HL-60/S4 treated with retinoic acid at 250 ng/mL for 4 days and 3 days (cell line): ENCODE measurements around the gene TSPEAR.
"Not testable (repeated sequence)": the region's sequence is repeated elsewhere in the genome, so short reads cannot be mapped to it uniquely, and the experiment has no call there.

Experiments used
- in situ Hi-C: fragments of 300-500 bp; cut with MboI; formaldehyde crosslinking; loops from 2 replicates; pipeline ENCODE4 v1.7.0; 2022; ENCODE audit warnings: low sequenced_read_pairs

TSPEAR gene

GRCh38 chr21:44483288-44484237 is 227.8 kb downstream of the TSPEAR start:
- in situ Hi-C loops, result no loop called here

GRCh38 chr21:44482581-44483287 is 228.6 kb downstream of the TSPEAR start:
- in situ Hi-C loops, result no loop called here

- in situ Hi-C loops, result no loop called here
Observed at GRCh38 chr21:44480200-44481053, 230.9 kb downstream of the TSPEAR start.

DNA sequence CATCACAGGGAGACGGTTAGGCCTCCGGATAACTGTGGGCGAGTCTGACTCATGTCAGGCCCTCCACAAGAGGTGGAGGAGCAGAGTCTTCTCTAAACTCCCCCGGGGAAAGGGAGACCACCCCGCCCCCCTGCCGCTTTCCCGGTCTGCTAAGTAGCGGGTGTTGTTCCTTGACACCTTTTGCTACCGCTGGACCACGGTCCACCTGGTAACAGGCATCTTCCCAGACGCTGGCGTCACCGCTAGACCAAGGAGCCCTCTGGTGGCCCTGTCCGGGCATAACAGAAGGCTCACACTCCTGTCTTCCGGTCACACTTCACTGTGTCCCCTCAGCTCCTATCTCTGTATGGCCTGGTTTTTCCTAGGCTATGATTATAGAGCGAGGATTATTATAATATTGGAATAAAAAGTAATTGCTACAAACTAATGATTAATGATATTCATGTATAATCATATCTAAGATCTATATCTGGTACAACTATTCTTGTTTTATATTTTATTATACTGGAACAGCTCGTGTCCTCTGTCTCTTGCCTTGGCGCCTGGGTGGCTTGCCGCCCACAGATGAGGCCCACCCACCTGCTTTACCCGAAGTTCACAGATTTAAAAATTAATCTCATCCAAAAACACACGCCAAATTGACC is 231.7 kb downstream of the TSPEAR start:
- in situ Hi-C loops, result not testable (repeated sequence)

DNA sequence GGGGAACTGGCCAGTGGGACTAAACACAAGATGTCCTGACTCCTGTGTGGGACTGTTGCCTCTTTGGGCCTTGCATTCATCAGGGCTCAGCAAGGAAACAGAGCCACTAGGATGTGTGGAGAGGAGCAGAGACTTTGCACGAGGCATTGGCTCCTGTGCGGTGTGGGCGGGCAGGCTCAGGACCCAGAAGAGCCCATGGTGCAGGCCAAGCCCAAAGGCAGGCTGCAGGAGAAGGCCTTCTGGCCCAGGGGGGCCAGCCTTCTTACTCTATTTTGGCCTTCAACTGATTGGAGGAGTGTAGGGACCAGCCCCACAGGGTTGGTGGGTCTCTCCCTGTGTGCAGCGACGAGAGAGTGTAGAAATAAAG is 232.6 kb downstream of the TSPEAR start:
- in situ Hi-C loops, result no loop called here

GRCh38 chr21:44478124-44478800 is 233.1 kb downstream of the TSPEAR start:
- in situ Hi-C loops, result no loop called here

DNA sequence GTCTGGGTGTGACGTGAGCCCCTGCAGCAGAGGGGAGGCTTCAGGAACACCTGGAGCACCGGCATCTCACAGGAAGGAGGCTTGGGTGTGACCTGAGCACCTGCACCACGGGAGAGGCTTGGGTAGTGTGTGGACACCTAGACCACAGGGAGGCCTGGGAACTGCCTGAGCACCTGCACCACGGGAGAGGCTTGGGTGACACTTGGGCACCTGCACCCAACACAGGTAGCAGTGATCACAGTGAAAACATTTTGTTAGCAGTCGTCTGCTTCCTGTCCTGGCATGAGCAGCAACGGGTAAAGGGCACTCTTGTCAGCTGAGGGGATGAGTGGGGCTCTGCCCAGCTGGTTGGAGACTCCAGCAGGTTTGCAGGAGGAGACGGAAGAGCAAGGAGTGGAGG is 233.7 kb downstream of the TSPEAR start:
- in situ Hi-C loops, result no loop called here

DNA sequence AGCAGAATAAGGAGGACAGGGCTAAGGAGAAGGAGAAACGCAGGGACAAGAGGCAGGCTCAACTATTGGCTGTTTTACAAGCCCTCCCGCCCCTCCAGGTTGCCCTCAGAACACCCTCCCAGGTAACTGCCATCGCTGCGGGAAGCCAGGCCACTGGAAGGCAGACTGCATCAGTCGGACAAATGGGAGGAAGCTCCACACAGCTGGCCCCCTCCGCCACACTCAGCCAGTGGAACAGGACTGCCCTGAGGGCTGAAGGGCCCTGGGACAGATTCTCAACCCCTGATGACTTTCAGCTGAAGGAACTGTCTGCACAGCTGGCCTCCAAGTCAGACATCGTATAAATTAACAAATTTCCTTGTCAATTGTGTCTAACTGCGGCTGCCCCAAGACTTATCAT is 234.2 kb downstream of the TSPEAR start:
- in situ Hi-C loops, result no loop called here

GRCh38 chr21:44475266-44475845 is 236.0 kb downstream of the TSPEAR start:
- in situ Hi-C loops, result no loop called here

GRCh38 chr21:44473915-44474555 is 237.3 kb downstream of the TSPEAR start:
- in situ Hi-C loops, result no loop called here

DNA sequence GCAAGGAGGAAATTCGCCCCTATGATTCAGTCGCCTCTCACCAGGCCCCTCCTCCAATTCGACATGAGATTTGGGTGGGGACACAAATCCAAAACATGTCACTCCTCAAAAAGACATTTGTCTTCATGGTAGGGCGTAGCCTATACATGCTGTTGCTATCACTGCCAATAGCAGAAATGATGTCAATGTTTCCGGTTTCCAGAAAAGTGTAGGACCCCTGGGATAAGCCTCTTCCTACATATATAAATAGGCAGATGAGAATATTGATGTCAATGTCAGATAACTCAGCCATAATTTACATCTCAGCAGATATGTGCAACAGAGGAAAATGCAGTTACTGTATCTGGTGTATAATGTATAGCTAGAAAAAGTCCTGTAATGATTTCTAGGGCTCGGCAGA is 239.4 kb downstream of the TSPEAR start:
- in situ Hi-C loops, result no loop called here

DNA sequence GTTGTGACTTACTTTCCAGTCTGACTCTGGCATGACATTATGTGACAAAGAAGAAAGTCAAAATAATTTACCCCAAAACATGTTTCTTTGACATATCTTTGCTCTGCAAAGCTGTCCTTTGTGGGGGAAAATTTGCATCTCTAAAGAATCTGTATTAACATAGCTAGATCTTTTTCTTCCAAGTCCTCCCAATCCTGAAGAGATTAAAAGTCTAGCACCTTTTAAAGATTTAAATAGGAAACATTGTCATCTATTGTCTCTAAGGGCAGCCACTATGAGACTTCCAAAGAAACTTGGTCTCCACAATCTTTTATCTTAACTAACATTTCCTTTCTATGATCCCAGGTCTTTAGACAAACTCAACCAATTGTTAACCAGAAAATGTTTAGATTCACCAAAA is 240.0 kb downstream of the TSPEAR start:
- in situ Hi-C loops, result no loop called here

DNA sequence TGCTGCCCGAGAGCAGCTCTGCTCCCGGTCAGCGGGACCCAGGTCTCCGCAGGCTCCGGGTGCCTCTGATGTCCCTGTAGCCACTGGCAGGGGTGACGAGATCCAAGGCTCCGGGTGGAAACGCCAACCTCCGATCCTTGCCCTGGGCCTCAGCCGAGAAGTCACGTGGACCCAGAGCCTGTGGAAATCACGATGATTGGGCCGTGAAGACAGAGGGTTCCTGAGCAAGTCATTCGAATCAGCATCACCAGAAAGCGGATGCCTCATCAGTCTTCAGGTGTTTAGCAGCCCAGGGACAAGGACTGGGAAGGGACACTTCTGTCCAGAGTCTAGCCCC is 243.5 kb downstream of the TSPEAR start:
- in situ Hi-C loops, result no loop called here

DNA sequence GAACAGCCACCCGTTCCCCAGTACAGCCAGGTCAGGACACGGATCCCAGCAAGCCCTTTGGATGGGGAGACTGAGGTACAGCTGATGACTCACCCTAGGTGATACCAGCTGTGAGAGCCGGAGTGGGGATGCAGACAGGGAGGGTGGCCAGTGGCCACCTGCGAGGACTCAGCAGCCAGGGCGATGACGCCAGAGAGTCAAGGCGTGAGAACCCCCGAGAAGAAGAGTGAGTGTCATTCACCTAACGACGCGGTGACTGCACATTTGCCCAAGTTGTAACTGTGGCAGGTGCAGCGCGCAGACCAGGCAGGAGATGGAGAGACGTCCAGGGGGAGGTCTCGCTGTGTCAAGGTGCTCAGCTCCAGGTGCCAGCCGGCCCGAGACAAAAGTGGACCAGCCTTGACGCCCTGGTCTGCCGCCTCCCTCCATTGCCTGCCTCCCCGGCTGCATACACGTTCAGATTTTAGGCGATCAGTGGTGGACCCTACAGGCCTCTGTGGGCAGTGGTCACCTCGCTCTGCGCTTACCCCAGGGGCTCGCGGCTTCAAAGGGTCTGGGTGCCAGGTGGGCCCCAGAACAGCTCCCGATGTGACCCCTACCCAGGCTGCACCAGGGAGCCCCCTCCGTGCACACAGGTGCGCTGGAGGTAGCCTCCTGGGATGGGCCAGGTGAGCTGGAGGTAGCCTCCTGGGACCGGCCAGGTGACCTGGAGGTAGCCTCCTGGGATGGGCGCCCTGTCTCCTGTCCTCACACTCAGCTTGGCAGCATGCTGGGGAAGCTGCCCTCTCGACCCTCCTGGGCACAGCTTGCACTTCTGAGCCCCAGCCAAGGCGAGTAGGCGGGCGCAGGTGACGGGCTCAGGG is 244.1 kb downstream of the TSPEAR start:
- in situ Hi-C loops, result no loop called here

GRCh38 chr21:44466351-44466954 is 244.9 kb downstream of the TSPEAR start:
- in situ Hi-C loops, result no loop called here

GRCh38 chr21:44464351-44464750 is 247.0 kb downstream of the TSPEAR start:
- in situ Hi-C loops, result no loop called here

DNA sequence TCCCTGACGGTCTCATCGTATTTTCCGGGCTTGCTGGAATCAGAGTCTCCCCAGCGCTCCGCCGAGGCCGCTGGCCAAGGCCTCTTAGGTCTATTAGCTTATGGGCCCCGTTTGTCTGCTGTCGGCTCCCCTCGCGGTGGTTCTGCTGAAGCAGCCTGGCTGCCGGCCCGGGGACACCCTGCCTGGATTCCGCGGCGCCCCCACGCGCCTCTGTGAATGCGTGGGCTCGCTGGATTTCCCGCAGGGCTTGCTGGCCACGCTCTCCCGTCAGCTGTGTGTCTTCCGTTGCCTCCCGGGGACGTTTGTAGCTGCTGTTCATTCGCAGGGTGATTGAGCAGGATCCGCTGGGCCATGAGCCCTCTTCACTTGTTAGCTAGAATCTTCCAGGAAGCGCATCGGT is 247.6 kb downstream of the TSPEAR start:
- in situ Hi-C loops, result no loop called here

DNA sequence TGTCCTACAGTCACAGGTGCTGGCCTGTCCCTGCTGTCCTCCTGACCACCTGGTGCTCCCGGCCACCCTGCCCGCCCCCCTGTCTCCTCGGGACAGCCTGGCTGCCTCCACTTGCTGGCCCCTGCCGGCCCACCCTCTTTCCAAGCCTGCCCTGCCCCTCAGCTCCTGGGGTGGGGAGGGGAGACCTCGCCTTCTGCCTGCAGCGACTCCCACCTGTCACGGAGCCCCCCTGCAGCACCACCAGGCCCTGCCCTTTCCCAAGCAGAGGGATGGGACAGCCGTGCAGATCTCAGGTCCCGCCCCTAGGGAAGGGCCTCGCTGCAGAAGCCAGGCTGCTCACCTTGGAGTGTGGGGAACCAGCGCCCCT is 248.6 kb downstream of the TSPEAR start:
- in situ Hi-C loops, result no loop called here
